Lung (tissue), 12 donors: ENCODE data around the gene PHLPP1. TPM values are rescaled to one million over a fixed set of nuclear protein-coding genes. Genes with fewer than 3 reads are reported as not detected.

Source experiments
- ATAC-seq: fragments of 200-7000 bp; cut with Tn5 transposase; one replicate; pipeline ENCODE4 v1.9.1; 2020; ENCODE audit warnings: moderate number of reproducible peaks; ENCODE audit not compliant: insufficient read depth, low FRiP score
- DNase-seq, 3 donors: peaks; one replicate each; pipeline ENCODE4 v3.0.0-alpha.2; 2013 to 2017
- H3K27ac ChIP-seq, 2 donors: one replicate each; pipeline ENCODE4 v1.5.1; 2013; ENCODE audit warnings: mild to moderate bottlenecking in 2 of 2, moderate library complexity in 2 of 2, control low read depth in 1 of 2, inconsistent platforms in 1 of 2, low read depth in 1 of 2, low read length in 1 of 2
- H3K27me3 ChIP-seq, 3 donors: one replicate each; pipeline ENCODE4 v1.5.1; 2013; ENCODE audit warnings: low read length in 2 of 3; ENCODE audit not compliant: control insufficient read depth in 3 of 3, insufficient read depth in 3 of 3
- H3K36me3 ChIP-seq, 4 donors: one replicate each; pipeline ENCODE4 v1.5.1; 2013; ENCODE audit warnings: low read length in 4 of 4, mild to moderate bottlenecking in 1 of 4, moderate library complexity in 1 of 4; ENCODE audit not compliant: control insufficient read depth in 4 of 4, insufficient read depth in 4 of 4
- H3K4me1 ChIP-seq, 5 donors: one replicate each; pipeline ENCODE4 v1.5.1; 2013; ENCODE audit warnings: low read length in 5 of 5, mild to moderate bottlenecking in 2 of 5, moderate library complexity in 1 of 5; ENCODE audit not compliant: control insufficient read depth in 5 of 5, insufficient read depth in 5 of 5
- H3K4me3 ChIP-seq: one replicate; pipeline ENCODE4 v1.5.1; 2013; ENCODE audit warnings: mild to moderate bottlenecking, control low read depth, moderate library complexity
- H3K9ac ChIP-seq, 2 donors: one replicate each; pipeline ENCODE4 v1.5.1; 2013; ENCODE audit warnings: low read length in 2 of 2, control low read depth in 1 of 2; ENCODE audit not compliant: insufficient read depth in 1 of 2
- H3K9me3 ChIP-seq, 4 donors: one replicate each; pipeline ENCODE4 v1.5.1; 2013; ENCODE audit warnings: low read length in 3 of 4, mild to moderate bottlenecking in 1 of 4, moderate library complexity in 1 of 4; ENCODE audit not compliant: control insufficient read depth in 4 of 4, insufficient read depth in 3 of 4
- WGBS, 2 donors: extraction: QIAGEN DNeasy Blood & Tissue Kit; methylation state at CpG; one replicate each; pipeline ENCODE4 v1.1.7; 2013; 5-methylcytosine and 5-hydroxymethylcytosine counted together
- polyA plus RNA-seq, 2 donors: library from polyadenylated mRNA; stranded (reverse); fragments of 200-250 nt; gene quantifications; one replicate each; pipeline ENCODE4 v1.2.1, GENCODE V29; 2013
- total RNA-seq, 2 donors: library from RNA; depleted of rRNA in 1 of 2; stranded (reverse); fragments of >200 nt in 1 of 2; gene quantifications; one replicate each; pipeline ENCODE4 v1.2.1, GENCODE V29; 2014 to 2021
- TF ChIP-seq, protein P1 (sequence below): IDR thresholded peaks from 2 replicates; pipeline ENCODE4 v1.5.1; 2012; ENCODE audit warnings: mild to moderate bottlenecking; ENCODE audit errors: control extremely low read depth, extremely low read depth
- donor health status: control.
- donor health status: control.
- donor health status: Bipolar disorder and iron deficiency.
- donor health status: healthy.
- donor health status: DM: yes; HTN: yes; CAD: no.

The PHLPP1 gene
- total and polyA plus RNA-seq, 4 donors, result 2.3 to 29.2 (median 7.9) TPM

DNA sequence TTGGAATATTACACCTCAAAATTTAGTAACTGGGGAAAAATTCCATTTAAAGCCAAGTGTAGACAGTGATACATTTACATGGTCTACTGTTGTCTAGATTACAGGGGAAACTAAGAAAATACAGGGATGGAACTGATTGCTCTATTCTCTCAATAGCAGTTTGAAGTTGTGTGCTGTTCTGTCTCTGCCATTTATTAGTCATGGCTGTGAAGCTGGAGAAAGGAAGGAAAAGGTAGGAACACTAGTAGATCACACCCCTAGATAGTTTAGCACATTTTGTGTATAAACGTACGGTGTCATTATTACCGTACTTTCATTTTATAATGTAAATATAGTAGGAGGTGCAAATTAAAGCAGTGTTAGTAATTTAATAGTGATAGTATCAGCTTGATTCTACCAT lies 170.5 kb downstream of the PHLPP1 start:
- ATAC-seq (no peak), DNase-seq (no peak)
- Histone ChIP-seq H3K27ac (no peak overlapping the region), H3K36me3 (no peaks in the 10 kb centered on the region), H3K4me3 (no peak overlapping the region), H3K27me3 (no peaks in the 10 kb centered on the region), H3K9ac (no peak overlapping the region), H3K4me1 (peaks cover 0 to 8% (median 0%) of the 10 kb centered on the region in 5 donors), H3K9me3 (no peaks in the 10 kb centered on the region)
- WGBS, 2 donors, result 58 to 66% methylated on average over 3 of the region's 3 CpGs
- TF ChIP-seq, protein P1, sequence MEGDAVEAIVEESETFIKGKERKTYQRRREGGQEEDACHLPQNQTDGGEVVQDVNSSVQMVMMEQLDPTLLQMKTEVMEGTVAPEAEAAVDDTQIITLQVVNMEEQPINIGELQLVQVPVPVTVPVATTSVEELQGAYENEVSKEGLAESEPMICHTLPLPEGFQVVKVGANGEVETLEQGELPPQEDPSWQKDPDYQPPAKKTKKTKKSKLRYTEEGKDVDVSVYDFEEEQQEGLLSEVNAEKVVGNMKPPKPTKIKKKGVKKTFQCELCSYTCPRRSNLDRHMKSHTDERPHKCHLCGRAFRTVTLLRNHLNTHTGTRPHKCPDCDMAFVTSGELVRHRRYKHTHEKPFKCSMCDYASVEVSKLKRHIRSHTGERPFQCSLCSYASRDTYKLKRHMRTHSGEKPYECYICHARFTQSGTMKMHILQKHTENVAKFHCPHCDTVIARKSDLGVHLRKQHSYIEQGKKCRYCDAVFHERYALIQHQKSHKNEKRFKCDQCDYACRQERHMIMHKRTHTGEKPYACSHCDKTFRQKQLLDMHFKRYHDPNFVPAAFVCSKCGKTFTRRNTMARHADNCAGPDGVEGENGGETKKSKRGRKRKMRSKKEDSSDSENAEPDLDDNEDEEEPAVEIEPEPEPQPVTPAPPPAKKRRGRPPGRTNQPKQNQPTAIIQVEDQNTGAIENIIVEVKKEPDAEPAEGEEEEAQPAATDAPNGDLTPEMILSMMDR, result no peak

DNA sequence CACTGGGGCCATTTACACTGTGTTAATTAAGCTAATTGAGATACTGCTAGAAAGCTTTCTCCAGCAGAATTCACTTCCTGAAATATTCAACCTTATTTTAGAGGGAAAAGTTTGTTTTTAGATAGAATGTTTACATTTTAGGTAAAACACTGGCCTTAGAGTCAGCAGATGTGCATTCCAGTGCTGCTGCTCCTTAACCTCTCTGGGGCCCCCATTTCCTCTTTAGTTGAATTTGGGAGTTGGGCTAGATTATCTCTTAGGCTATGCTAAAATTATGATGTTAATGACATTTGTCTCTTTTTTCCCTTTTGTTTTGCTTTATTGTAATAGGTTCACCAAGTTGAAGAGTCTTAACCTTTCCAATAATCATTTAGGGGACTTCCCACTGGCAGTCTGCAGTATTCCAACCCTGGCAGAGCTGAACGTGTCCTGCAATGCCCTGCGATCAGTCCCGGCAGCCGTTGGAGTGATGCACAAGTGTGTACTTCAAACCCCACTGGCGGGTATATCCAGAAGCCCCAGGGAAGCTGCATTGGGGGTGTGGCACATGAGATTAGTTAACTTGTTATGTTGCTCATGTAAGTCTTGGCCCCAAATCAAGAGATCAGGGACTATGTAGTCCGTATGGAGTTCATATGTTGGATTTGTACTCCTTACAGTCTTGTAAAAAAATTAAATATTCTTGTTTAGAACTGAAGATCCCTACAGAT lies 179.5 kb downstream of the PHLPP1 start:
- 75 to 92% methylated on average over 6 of the region's 6 CpGs for WGBS, 2 donors
- H3K4me3 ChIP-seq, result no peak overlapping the region
- TF ChIP-seq, protein P1, result no peak

DNA sequence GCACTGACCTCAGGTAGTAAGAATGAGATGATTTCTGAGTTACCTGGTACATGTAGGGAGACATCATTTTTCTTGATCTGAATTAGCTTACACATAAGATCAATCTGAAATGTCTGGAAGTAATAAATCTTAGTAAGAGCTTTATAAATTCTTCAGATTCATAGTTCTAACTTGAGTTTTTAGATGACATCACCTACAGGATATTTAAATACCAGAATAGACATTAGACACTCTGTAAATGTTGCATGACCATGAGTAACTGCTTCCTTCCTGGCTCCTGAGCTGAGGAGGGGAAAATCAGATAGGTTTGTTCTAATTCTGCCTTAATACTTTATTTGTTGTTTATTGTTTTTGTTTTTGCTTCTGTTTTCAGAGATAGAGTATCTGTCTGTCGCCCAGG lies 181.8 kb downstream of the PHLPP1 start:
- Histone ChIP-seq H3K27me3 (no peaks in the 10 kb centered on the region), H3K36me3 (peaks cover 0 to 11% (median 3%) of the 10 kb centered on the region in 4 donors), H3K27ac (no peak overlapping the region), H3K9ac (no peak overlapping the region), H3K4me1 (peaks cover 0 to 6% (median 0%) of the 10 kb centered on the region in 5 donors), H3K4me3 (no peak overlapping the region), H3K9me3 (no peaks in the 10 kb centered on the region)
- no peak for DNase-seq
- no peak for ATAC-seq
- WGBS, 2 donors, result 78 to 91% methylated on average over 1 of the region's 1 CpG
- TF ChIP-seq, protein P1, result no peak

More for the DNA sequence above, 179.5 kb downstream of the PHLPP1 start:
- Histone ChIP-seq H3K9ac (no peak overlapping the region), H3K9me3 (no peaks in the 10 kb centered on the region), H3K4me1 (peaks cover 0 to 6% (median 0%) of the 10 kb centered on the region in 5 donors), H3K27me3 (no peaks in the 10 kb centered on the region), H3K36me3 (peaks cover 0 to 11% (median 3%) of the 10 kb centered on the region in 4 donors), H3K27ac (no peak overlapping the region)
- ATAC-seq, result no peak
- no peak for DNase-seq
